HG02840 (cell line): ENCODE measurements around the gene CDHR3.
"Not testable (repeated sequence)": the region's sequence is repeated elsewhere in the genome, so short reads cannot be mapped to it uniquely, and the experiment has no call there.

Source experiments
- ATAC-seq: cut with Tn5 transposase; IDR thresholded peaks from one replicate; pipeline ENCODE4 v1.9.1; 2021; ENCODE audit warnings: mild to moderate bottlenecking, moderate library complexity, moderate number of reproducible peaks; ENCODE audit not compliant: unreplicated experiment, low FRiP score

Gene CDHR3

GRCh38 chr7:105990727-105991453, 27.8 kb downstream of the CDHR3 start:
- no peak for ATAC-seq

- ATAC-seq, result no peak
Observed at GRCh38 chr7:105992905-105993304, 29.8 kb downstream of the CDHR3 start.

GRCh38 chr7:105996860-105997737, 34.0 kb downstream of the CDHR3 start:
- ATAC-seq, result no peak

- ATAC-seq, result no peak
Observed at GRCh38 chr7:105999256-105999655, 36.2 kb downstream of the CDHR3 start.

GRCh38 chr7:106001196-106001595, 38.1 kb downstream of the CDHR3 start:
- no peak for ATAC-seq

GRCh38 chr7:106001886-106002285, 38.8 kb downstream of the CDHR3 start:
- ATAC-seq, result no peak

GRCh38 chr7:106003525-106004064, 40.5 kb downstream of the CDHR3 start:
- no peak for ATAC-seq

GRCh38 chr7:106006906-106007305, 43.8 kb downstream of the CDHR3 start:
- ATAC-seq, result no peak

GRCh38 chr7:106007796-106008195, 44.7 kb downstream of the CDHR3 start:
- not testable (repeated sequence) for ATAC-seq

- ATAC-seq, result no peak
Observed at GRCh38 chr7:106009503-106010226, 46.6 kb downstream of the CDHR3 start.

- ATAC-seq, result no peak
Observed at GRCh38 chr7:106010331-106010730, 47.3 kb downstream of the CDHR3 start.

- no peak for ATAC-seq
Observed at GRCh38 chr7:106010866-106011265, 47.8 kb downstream of the CDHR3 start.

- no peak for ATAC-seq
Observed at GRCh38 chr7:106012184-106012583, 49.1 kb downstream of the CDHR3 start.

- ATAC-seq, result no peak
Observed at GRCh38 chr7:106012935-106013439, 49.9 kb downstream of the CDHR3 start.

- ATAC-seq, result no peak
Observed at GRCh38 chr7:106015381-106016218, 52.5 kb downstream of the CDHR3 start.

GRCh38 chr7:106016331-106016730, 53.3 kb downstream of the CDHR3 start:
- no peak for ATAC-seq

GRCh38 chr7:106017657-106018056, 54.6 kb downstream of the CDHR3 start:
- ATAC-seq, result no peak

GRCh38 chr7:106018566-106019469, 55.8 kb downstream of the CDHR3 start:
- no peak for ATAC-seq

GRCh38 chr7:106019470-106019820, 56.4 kb downstream of the CDHR3 start:
- ATAC-seq, result no peak
